K562 (cell line): Measurements from ENCODE around the gene ZBTB2. TPM values are rescaled to one million over a fixed set of nuclear protein-coding genes. Genes with fewer than 3 reads are reported as not detected.

Experiments
- ADNP ChIP-seq: fragments of 200-800 bp; sonication (Bioruptor generic); IDR thresholded peaks from 2 replicates; pipeline ENCODE4 v1.6.1; 2016; ENCODE audit warnings: missing genetic modification characterization, missing compliant biosample characterization
- DNMT1 ChIP-seq: fragments of 450-650 bp; IDR thresholded peaks from 2 replicates; pipeline ENCODE4 v1.6.1; 2016; ENCODE audit warnings: antibody characterized with exemption, mild to moderate bottlenecking
- DPF2 ChIP-seq: fragments of 450-650 bp; IDR thresholded peaks from 2 replicates; pipeline ENCODE4 v1.6.1; 2016
- E2F6 ChIP-seq, 2 experiments: IDR thresholded peaks; 2 replicates each; pipeline ENCODE4 v1.6.1; 2011; ENCODE audit warnings: borderline replicate concordance in 1 of 2, control low read depth in 1 of 2, low read depth in 1 of 2, low read length in 1 of 2, mild to moderate bottlenecking in 1 of 2, mixed read lengths in 1 of 2, moderate library complexity in 1 of 2; ENCODE audit not compliant: insufficient read depth in 1 of 2, insufficient read length in 1 of 2, poor library complexity in 1 of 2, severe bottlenecking in 1 of 2; ENCODE audit errors: extremely low read depth in 1 of 2
- FOXP4 ChIP-seq: sonication (generic); formaldehyde crosslinking; IDR thresholded peaks from 2 replicates; pipeline ENCODE4 v1.8.0; 2022; ENCODE audit warnings: mild to moderate bottlenecking, missing genetic modification reagents, borderline replicate concordance
- HSF4 ChIP-seq: fragments of 250-450 bp; sonication (Bioruptor Pico); IDR thresholded peaks from 2 replicates; pipeline ENCODE4 v2.1.2; 2022; ENCODE audit warnings: mild to moderate bottlenecking, moderate library complexity, borderline replicate concordance
- KDM5B ChIP-seq: fragments of 200-600 bp; sonication (generic); IDR thresholded peaks from 2 replicates; pipeline ENCODE4 v1.6.1; 2012; ENCODE audit warnings: low read depth, mild to moderate bottlenecking, moderate library complexity, low read length, control low read depth, inconsistent platforms; ENCODE audit not compliant: insufficient replicate concordance
- NFIX ChIP-seq: fragments of 250-450 bp; sonication (Bioruptor Pico); IDR thresholded peaks from 2 replicates; pipeline ENCODE4 v1.4.0; 2020; ENCODE audit warnings: low read depth, mild to moderate bottlenecking, moderate library complexity
- NR4A1 ChIP-seq, 2 experiments: fragments of 250-450 bp in 1 of 2; fragments of 450-650 bp in 1 of 2; sonication (Bioruptor Pico) in 1 of 2; IDR thresholded peaks; 2 replicates each; pipeline versions ENCODE4 v1.4.0 to v1.6.1; 2016 to 2020; ENCODE audit warnings: mild to moderate bottlenecking in 2 of 2, missing compliant biosample characterization in 1 of 2, missing genetic modification characterization in 1 of 2, moderate library complexity in 1 of 2
- PRDM10 ChIP-seq: fragments of 450-650 bp; IDR thresholded peaks from 2 replicates; pipeline ENCODE4 v1.6.1; 2018; ENCODE audit not compliant: partially characterized antibody
- SETDB1 ChIP-seq: IDR thresholded peaks from one replicate; pipeline ENCODE4 v1.6.1; 2012; ENCODE audit warnings: low read length, control low read depth, inconsistent platforms
- TAF15 ChIP-seq: fragments of 200-400 bp; formaldehyde crosslinking; IDR thresholded peaks from 2 replicates; pipeline ENCODE4 v1.6.1; 2017; ENCODE audit warnings: mild to moderate bottlenecking, low read depth, low read length, moderate library complexity
- TBP ChIP-seq: optimal IDR thresholded peaks from 2 replicates; pipeline ENCODE3; 2011; ENCODE audit warnings: low read depth, low read length, improper control_type of control experiment
- ZBTB17 ChIP-seq: fragments of 450-650 bp; formaldehyde crosslinking; IDR thresholded peaks from 2 replicates; pipeline ENCODE4 v1.4.0; 2020; ENCODE audit warnings: mild to moderate bottlenecking
- ZBTB7A ChIP-seq: IDR thresholded peaks from 2 replicates; pipeline ENCODE4 v1.6.1; 2011; ENCODE audit warnings: low read depth, mild to moderate bottlenecking, low read length, moderate library complexity, borderline replicate concordance; ENCODE audit not compliant: control insufficient read depth
- ZC3H11A ChIP-seq: IDR thresholded peaks from 2 replicates; pipeline ENCODE4 v1.6.1; 2012; ENCODE audit warnings: low read depth, low read length, improper control_type of control experiment
- ZNF239 ChIP-seq: fragments of 250-450 bp; sonication (Bioruptor Pico); IDR thresholded peaks from 2 replicates; pipeline ENCODE4 v1.4.0; 2020; ENCODE audit warnings: mild to moderate bottlenecking
- polyA plus RNA-seq, 8 experiments: library from polyadenylated mRNA; depleted of rRNA in 4 of 8; stranded (reverse) in 5 of 8; unstranded in 3 of 8; fragments of >200 nt; fragmentation: Nextera tagmentation in 2 of 8; fragmentation: Illumina TruSeq in 1 of 8; extraction: Ambion mirVana in 2 of 8; extraction: Trizol in 1 of 8; gene quantifications; 2 replicates each; pipeline versions ENCODE4 v1.2.1 to v1.2.3, GENCODE V29; 2011 to 2014; ENCODE audit warnings: inconsistent platforms in 1 of 8, missing spikeins in 1 of 8
- total RNA-seq, 7 experiments: library from RNA; depleted of rRNA in 6 of 7; stranded (reverse); fragments of >200 nt in 6 of 7; fragmentation: Illumina TruSeq in 2 of 7; extraction: Trizol in 2 of 7; gene quantifications; 2 replicates each; pipeline versions ENCODE4 v1.2.1 to v1.2.3, GENCODE V29; 2011 to 2021; ENCODE audit warnings: low replicate concordance in 1 of 7

Gene ZBTB2
- total and polyA plus RNA-seq, 9 of the 15 experiments (the other 6 are each of a cell fraction or from before 2014, with no cell fraction given): 5.1 to 26.2 (median 16.4) TPM

DNA sequence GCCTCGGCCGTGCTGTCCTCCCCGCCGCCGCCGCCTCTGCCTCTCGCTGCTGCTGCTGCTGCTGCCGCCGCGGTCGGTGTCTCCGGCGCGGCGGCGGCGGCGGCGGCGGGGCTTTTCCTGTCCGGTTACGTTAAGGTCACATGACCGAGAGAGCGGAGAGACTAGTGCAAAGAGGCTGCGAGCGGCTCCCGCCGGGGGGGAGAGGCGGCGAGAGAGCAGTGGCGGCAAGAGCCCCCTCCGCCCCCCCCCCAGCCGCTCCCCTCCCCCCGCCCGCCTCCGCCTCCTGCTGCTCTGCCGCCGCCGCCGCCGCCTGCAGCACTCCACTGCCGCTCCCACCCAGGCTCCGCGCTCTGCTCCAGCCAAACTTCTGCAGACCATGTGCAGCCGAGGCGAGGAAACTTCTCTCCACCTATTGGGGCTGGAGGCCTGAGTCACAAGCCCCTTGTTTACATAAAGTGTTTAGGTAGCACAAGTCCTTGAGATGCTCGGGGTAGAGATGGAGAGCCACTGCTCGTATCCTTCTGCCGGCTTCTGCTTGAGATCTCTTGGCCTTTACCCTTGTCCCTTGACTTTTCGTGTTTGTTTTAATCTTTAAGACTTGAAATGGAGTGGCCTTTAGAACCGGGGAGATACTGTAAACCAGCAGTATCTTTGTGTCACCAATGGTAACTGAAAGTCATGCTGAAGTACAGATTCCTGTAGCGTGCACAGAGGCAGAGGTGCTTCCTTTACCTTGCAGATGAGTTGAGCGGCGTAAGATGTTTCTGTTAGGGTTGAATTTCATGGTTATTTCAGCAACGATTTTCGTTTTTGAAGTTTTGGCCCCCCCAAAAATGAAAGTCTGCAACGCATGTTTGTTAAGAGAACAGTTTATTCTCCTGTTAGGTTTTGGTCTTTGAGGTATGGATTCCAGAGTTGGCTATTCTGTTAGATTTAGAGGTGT lies at the start of gene ZBTB2 (continued):
- TF ChIP-seq E2F6 (IDR thresholded peaks at IDR 0.05; ENCODE audit: borderline replicate concordance in 1 of 2, extremely low read depth in 1 of 2, insufficient read depth in 1 of 2, insufficient read length in 1 of 2, low read depth in 1 of 2, low read length in 1 of 2, poor library complexity in 1 of 2, severe bottlenecking in 1 of 2): peak; percentile 45 to 93
- TF ChIP-seq KDM5B: no peak
- TF ChIP-seq PRDM10: no peak
- no peak for TF ChIP-seq SETDB1
- TF ChIP-seq DPF2: 0 out of 2 replicates have a peak, but pooled peaks have one; percentile 27
- TF ChIP-seq ZBTB7A: peak; percentile 42; the same call in 1 of the 2 replicates
- no peak for TF ChIP-seq ADNP
- TF ChIP-seq NFIX (CRISPR knock-in tag): no peak
- no peak for TF ChIP-seq ZNF239 (CRISPR knock-in tag)
- TF ChIP-seq ZBTB17: 0 out of 2 replicates have a peak, but pooled peaks have one; percentile 3
- TF ChIP-seq HSF4 (CRISPR knock-in tag): no peak
- no peak for TF ChIP-seq TAF15
- no peak for TF ChIP-seq DNMT1
- TF ChIP-seq NR4A1 (CRISPR knock-in tag; IDR thresholded peaks at IDR 0.05): no peak
- no peak for TF ChIP-seq NR4A1 (tag; IDR thresholded peaks at IDR 0.05)
- TF ChIP-seq ZC3H11A: no peak
- peak; percentile 10 for TF ChIP-seq TBP
- TF ChIP-seq FOXP4 (CRISPR knock-in tag): no peak
